ENCODE measurements around the gene FBXO7. TPM values are rescaled to one million over a fixed set of nuclear protein-coding genes. Genes with fewer than 3 reads are reported as not detected.

FBXO7 gene
- total and polyA plus RNA-seq, 2 of the 4 experiments (the other 2 are of a cell fraction) = 71.5 TPM

- Histone ChIP-seq H3K4me3 (ENCODE audit: insufficient read depth, low read depth, low read length) (no peak overlapping the region), H3K36me3 (ENCODE audit: control insufficient read depth, insufficient read depth, low read length) (no peaks in the 10 kb centered on the region), H3K56ac (ENCODE audit: extremely low read depth, insufficient read depth, low read length) (no peak overlapping the region), H3K4me2 (ENCODE audit: low read depth, low read length) (no peak overlapping the region), H3K9me3 (ENCODE audit: control insufficient read depth, insufficient read depth, low read length) (no peaks in the 10 kb centered on the region), H2BK5ac (ENCODE audit: low read depth, low read length, poor library complexity, severe bottlenecking) (no peak overlapping the region), H2AFZ (replicated peaks; ENCODE audit: low read length, poor library complexity) (no peak overlapping the region), H3K23ac (ENCODE audit: low read depth, low read length) (no peak overlapping the region), H3K9ac (ENCODE audit: low read depth, low read length) (no peak overlapping the region), H4K8ac (ENCODE audit: low read depth in 2 of 2, low read length in 2 of 2) (no peak overlapping the region), H2AK9ac (replicated peaks; ENCODE audit: low read depth, low read length, poor library complexity) (no peak overlapping the region), H2BK15ac (ENCODE audit: low read depth, low read length) (no peak overlapping the region), H2BK120ac (ENCODE audit: low read depth, low read length) (no peak overlapping the region), H3K27ac (ENCODE audit: insufficient read depth, low read length) (no peak overlapping the region), H3K4ac (ENCODE audit: low read depth, low read length) (no peak overlapping the region), H3K79me1 (ENCODE audit: low read depth in 1 of 2, low read length in 2 of 2) (no peaks in the 10 kb centered on the region), H3K4me1 (ENCODE audit: control insufficient read depth, insufficient read depth, low read length) (peaks cover 3% of the 10 kb centered on the region), H3K18ac (ENCODE audit: low read depth, low read length) (no peak overlapping the region), H3K14ac (replicated peaks; ENCODE audit: low read depth, low read length) (no peak overlapping the region), H3K9me1 (ENCODE audit: insufficient read depth, low read length) (peaks cover 8% of the 10 kb centered on the region), H4K91ac (ENCODE audit: insufficient read depth, low read depth, low read length) (no peak overlapping the region), H4K5ac (ENCODE audit: low read depth, low read length) (no peak overlapping the region), H4K20me1 (ENCODE audit: insufficient read depth, low read length) (no peaks in the 10 kb centered on the region), H2AK5ac (ENCODE audit: low read depth, low read length) (no peak overlapping the region), H2BK20ac (ENCODE audit: low read depth, low read length) (no peak overlapping the region), H3K27me3 (ENCODE audit: control insufficient read depth, insufficient read depth, low read length) (peaks cover 15% of the 10 kb centered on the region)
- BruUV-seq (replicated peaks) = no TSS peak
- no peak for TF ChIP-seq MAZ (IDR thresholded peaks at IDR 0.05; ENCODE audit: borderline replicate concordance, low read depth, low read length)
- no peak for TF ChIP-seq NFE2L2 (IDR thresholded peaks at IDR 0.05; ENCODE audit: low read depth, low read length)
- no peak for TF ChIP-seq POLR2A (IDR thresholded peaks at IDR 0.05; ENCODE audit: low read depth, low read length)
- no peak for TF ChIP-seq MXI1 (IDR thresholded peaks at IDR 0.05; ENCODE audit: borderline replicate concordance, low read depth, low read length)
- no peak for TF ChIP-seq SMC3 (IDR thresholded peaks at IDR 0.05; ENCODE audit: low read depth, low read length)
- WGBS, 2 experiments (ENCODE audit: extremely low coverage in 2 of 2, insufficient read length in 1 of 2) = 77% methylated on average over 6 of the region's 8 CpGs; no CpG with 5 or more reads in 1 of the 2 experiments
- intact Hi-C loops (cut with micrococcal nuclease) (no loop called here), in situ Hi-C loops (cut with MboI; ENCODE audit: low sequenced_read_pairs) (loop anchor here (25.0 kb wide), 1 partner anchor 746 kb away; no protein-coding TSS in a partner anchor), dilution Hi-C loops (cut with HindIII; ENCODE audit: low sequenced_read_pairs, unreplicated experiment) (no loop called here)
- DNase-seq (peak; percentile 7), ATAC-seq (ENCODE audit: low read depth) (no peak)
- ChIA-PET CTCF (no interaction called here), POLR2A (ENCODE audit: unreplicated experiment) (no interaction called here)
These were observed 8.1 kb upstream of the FBXO7 start for GRCh38 chr22:32466496-32466895.
